OCI-LY3 (cell line): Measurements from ENCODE around the gene SPRY4.

Experiments
- H2AFZ ChIP-seq: fragments of 200-600, 300-600 bp; shearing (Covaris generic); 2 replicates; pipeline ENCODE4 v1.6.0; 2014; ENCODE audit warnings: antibody characterized with exemption, low read depth, low read length
- H3K27ac ChIP-seq: fragments of 200-600, 300-600 bp; sonication (generic); 2 replicates; pipeline ENCODE4 v1.5.1; 2014; ENCODE audit warnings: mild to moderate bottlenecking, low read length, moderate library complexity, mixed read lengths
- H3K27me3 ChIP-seq: fragments of 200-600, 300-600 bp; sonication (generic); 2 replicates; pipeline ENCODE4 v1.6.1; 2014; ENCODE audit warnings: low read depth, low read length, mixed read lengths
- H3K36me3 ChIP-seq: fragments of 200-600, 300-600 bp; sonication (generic); replicated peaks from 2 replicates; pipeline ENCODE3; 2014; ENCODE audit warnings: low read depth, low read length, mixed read lengths
- H3K4me1 ChIP-seq: fragments of 300-600, 200-600 bp; sonication (generic); 2 replicates; pipeline ENCODE4 v1.6.1; 2014; ENCODE audit warnings: low read length, mixed read lengths
- H3K4me2 ChIP-seq: fragments of 200-600, 300-600 bp; sonication (generic); 2 replicates; pipeline ENCODE4 v1.6.1; 2014; ENCODE audit warnings: low read length, mixed read lengths
- H3K4me3 ChIP-seq: fragments of 300-600, 200-600 bp; sonication (generic); 2 replicates; pipeline ENCODE4 v1.5.1; 2014; ENCODE audit warnings: antibody characterized with exemption, mild to moderate bottlenecking, low read length, moderate library complexity
- H3K79me2 ChIP-seq: fragments of 300-600, 200-600 bp; shearing (Covaris generic); 2 replicates; pipeline ENCODE4 v1.6.1; 2014; ENCODE audit warnings: mild to moderate bottlenecking, low read length, mixed read lengths
- H3K9ac ChIP-seq: fragments of 300-600, 200-600 bp; shearing (Covaris generic); 2 replicates; pipeline ENCODE4 v1.6.0; 2014; ENCODE audit warnings: mild to moderate bottlenecking, low read length, moderate library complexity
- H3K9me3 ChIP-seq: fragments of 200-600, 300-600 bp; shearing (Covaris generic); 2 replicates; pipeline ENCODE4 v1.6.1; 2014; ENCODE audit warnings: low read length, mixed read lengths; ENCODE audit not compliant: insufficient read depth
- H4K20me1 ChIP-seq: fragments of 200-600, 300-600 bp; sonication (generic); 2 replicates; pipeline ENCODE4 v1.6.1; 2016; ENCODE audit warnings: low read length, mixed read lengths; ENCODE audit not compliant: insufficient read depth
- CTCF ChIP-seq: fragments of 200-600, 300-600 bp; sonication (generic); IDR thresholded peaks from 2 replicates; pipeline ENCODE4 v1.5.1; 2014; ENCODE audit warnings: antibody characterized with exemption, low read length, low read depth
- EZH2phosphoT487 ChIP-seq: fragments of 200-600 bp; shearing (Covaris generic); IDR thresholded peaks from 2 replicates; pipeline ENCODE4 v1.6.1; 2018; ENCODE audit warnings: antibody characterized with exemption, mixed run types, low read depth

SPRY4 gene

DNA sequence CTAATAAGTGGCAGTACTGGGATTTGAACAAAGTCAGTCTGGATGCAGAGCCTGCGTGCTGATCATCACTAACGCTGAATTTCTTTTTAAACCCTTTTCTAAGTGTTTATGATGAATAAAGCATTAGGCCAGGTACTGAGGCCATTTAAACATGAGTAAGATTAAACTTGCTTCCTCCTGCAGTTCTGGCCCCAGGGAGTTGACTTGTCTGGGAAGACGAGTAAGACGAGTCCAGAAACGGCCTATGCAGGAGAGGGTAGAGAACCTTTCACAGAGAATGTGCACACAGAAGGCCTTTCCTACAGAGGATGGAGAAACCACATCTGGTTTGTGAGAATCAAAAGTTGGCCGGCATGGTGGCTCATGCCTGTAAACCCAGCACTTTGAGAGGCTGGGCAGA lies 42.9 kb downstream of the SPRY4 start:
- Histone ChIP-seq H3K4me2 (no peak overlapping the region), H3K9me3 (no peaks in the 10 kb centered on the region), H3K9ac (no peak overlapping the region), H3K36me3 (no peaks in the 10 kb centered on the region), H3K27me3 (no peaks in the 10 kb centered on the region), H4K20me1 (no peaks in the 10 kb centered on the region), H2AFZ (no peak overlapping the region), H3K27ac (no peak overlapping the region), H3K4me3 (no peak overlapping the region), H3K79me2 (no peaks in the 10 kb centered on the region), H3K4me1 (no peaks in the 10 kb centered on the region)
- TF ChIP-seq EZH2phosphoT487 (no peak), CTCF (no peak)

GRCh38 chr5:142281008-142281367 lies 43.8 kb downstream of the SPRY4 start:
- Histone ChIP-seq H3K4me2 (no peak overlapping the region), H3K4me1 (no peaks in the 10 kb centered on the region), H3K4me3 (no peak overlapping the region), H3K9ac (no peak overlapping the region), H3K79me2 (no peaks in the 10 kb centered on the region), H3K27ac (no peak overlapping the region), H3K27me3 (no peaks in the 10 kb centered on the region), H4K20me1 (no peaks in the 10 kb centered on the region), H3K9me3 (no peaks in the 10 kb centered on the region), H2AFZ (no peak overlapping the region), H3K36me3 (no peaks in the 10 kb centered on the region)
- no peak for TF ChIP-seq EZH2phosphoT487
- TF ChIP-seq CTCF, result no peak

DNA sequence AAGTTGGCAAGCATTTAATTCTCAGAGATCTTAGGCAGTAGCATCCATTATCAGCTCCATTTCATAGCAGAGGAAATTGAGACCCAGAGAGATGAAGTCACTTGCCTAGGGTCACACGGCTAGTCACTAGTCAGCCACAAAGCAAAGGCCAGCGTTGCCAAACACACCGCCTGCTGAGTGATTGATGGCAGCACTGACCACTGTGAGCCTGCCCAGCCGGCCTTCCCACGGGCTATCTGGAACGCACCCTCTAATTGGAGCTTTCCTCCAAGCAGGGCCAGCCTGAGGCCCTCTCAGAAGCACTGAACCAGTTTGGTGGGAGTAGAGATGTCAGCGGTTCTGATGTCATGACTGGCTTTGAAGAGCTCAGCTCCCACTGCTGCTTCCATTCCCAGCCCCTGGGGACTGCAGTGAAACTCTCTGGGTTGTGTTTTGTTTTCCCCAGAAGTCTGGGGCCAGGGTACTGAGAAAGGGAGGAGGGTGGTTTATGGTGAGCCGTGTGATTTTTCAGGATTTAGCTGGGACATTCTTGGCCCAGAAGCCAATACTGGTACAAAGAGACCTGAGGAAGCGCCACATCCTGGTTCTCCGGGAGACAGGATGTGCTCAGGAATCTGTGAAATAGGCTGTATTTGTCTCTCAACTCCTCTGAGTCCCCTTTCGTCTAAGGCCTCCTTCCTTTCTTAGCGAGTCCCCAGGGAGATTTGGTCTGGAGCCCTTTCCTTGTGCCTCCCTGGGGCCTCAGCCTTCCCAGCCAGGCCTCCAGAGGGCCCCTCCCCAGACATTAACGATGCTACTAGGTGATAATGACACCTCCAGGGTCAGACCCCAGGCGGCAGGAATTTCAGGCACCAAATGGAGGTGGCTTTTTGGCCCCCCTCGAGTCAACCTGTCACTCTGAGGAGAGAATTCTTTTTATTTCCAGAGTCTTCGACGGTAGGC lies 44.5 kb downstream of the SPRY4 start:
- Histone ChIP-seq H4K20me1 (no peaks in the 10 kb centered on the region), H3K4me3 (no peak overlapping the region), H3K36me3 (no peaks in the 10 kb centered on the region), H3K9me3 (no peaks in the 10 kb centered on the region), H3K4me2 (no peak overlapping the region), H3K9ac (no peak overlapping the region), H3K27me3 (no peaks in the 10 kb centered on the region), H2AFZ (no peak overlapping the region), H3K79me2 (no peaks in the 10 kb centered on the region), H3K4me1 (no peaks in the 10 kb centered on the region), H3K27ac (no peak overlapping the region)
- TF ChIP-seq EZH2phosphoT487, result no peak

GRCh38 chr5:142278627-142279026 lies 46.2 kb downstream of the SPRY4 start:
- no peak overlapping the region for H3K27ac ChIP-seq

More at GRCh38 chr5:142278627-142279026, 46.2 kb downstream of the SPRY4 start:
- no peaks in the 10 kb centered on the region for H3K27me3 ChIP-seq
- H3K79me2 ChIP-seq, result no peaks in the 10 kb centered on the region
- H3K4me2 ChIP-seq, result no peak overlapping the region
- no peaks in the 10 kb centered on the region for H3K4me1 ChIP-seq
- no peak overlapping the region for H3K9ac ChIP-seq
- no peak overlapping the region for H2AFZ ChIP-seq
- H3K36me3 ChIP-seq, result no peaks in the 10 kb centered on the region
- H3K9me3 ChIP-seq, result no peaks in the 10 kb centered on the region
- H3K4me3 ChIP-seq, result no peak overlapping the region
- no peaks in the 10 kb centered on the region for H4K20me1 ChIP-seq
- TF ChIP-seq EZH2phosphoT487 (no peak), CTCF (no peak)
